HepG2 (cell line): ENCODE results near the gene CDC34. TPM values are rescaled to one million over a fixed set of nuclear protein-coding genes. Genes with fewer than 3 reads are reported as not detected.
A peak's percentile ranks its signal among the peaks of the same experiment; 100 is the strongest.

Source experiments
- ELF4 ChIP-seq: sonication (generic); formaldehyde crosslinking; IDR thresholded peaks from 2 replicates; pipeline ENCODE4 v1.5.0; 2020; ENCODE audit warnings: missing genetic modification reagents, mild to moderate bottlenecking, moderate library complexity, borderline replicate concordance
- ERF ChIP-seq: IDR thresholded peaks from 2 replicates; pipeline ENCODE4 v1.6.1; 2018; ENCODE audit warnings: missing biosample characterization, missing genetic modification reagents
- HDAC1 ChIP-seq: sonication (generic); formaldehyde crosslinking; IDR thresholded peaks from 2 replicates; pipeline ENCODE4 v1.5.1; 2020; ENCODE audit warnings: mild to moderate bottlenecking, missing genetic modification reagents
- KAT8 ChIP-seq: IDR thresholded peaks from 2 replicates; pipeline ENCODE4 v1.6.1; 2016; ENCODE audit warnings: missing genetic modification reagents, missing compliant biosample characterization
- LCORL ChIP-seq, 2 experiments: fragments of 450-650 bp in 1 of 2; sonication (generic) in 1 of 2; formaldehyde crosslinking in 1 of 2; IDR thresholded peaks; 2 replicates each; pipeline versions ENCODE4 v1.5.0 to v1.6.1; 2017 to 2020; ENCODE audit warnings: antibody characterized with exemption in 1 of 2, missing genetic modification reagents in 1 of 2
- MEIS2 ChIP-seq: sonication (generic); formaldehyde crosslinking; IDR thresholded peaks from 2 replicates; pipeline ENCODE4 v1.9.0; 2021; ENCODE audit warnings: mild to moderate bottlenecking, missing genetic modification reagents
- PRMT3 ChIP-seq: sonication (generic); formaldehyde crosslinking; IDR thresholded peaks from 2 replicates; pipeline ENCODE4 v1.8.1; 2022; ENCODE audit warnings: low read depth, mild to moderate bottlenecking, moderate library complexity, missing genetic modification reagents, borderline replicate concordance
- ZBTB38 ChIP-seq: sonication (generic); formaldehyde crosslinking; IDR thresholded peaks from 2 replicates; pipeline ENCODE4 v1.5.1; 2020; ENCODE audit warnings: mild to moderate bottlenecking, missing genetic modification reagents
- ZNF768 ChIP-seq: sonication (generic); formaldehyde crosslinking; IDR thresholded peaks from 2 replicates; pipeline ENCODE4 v1.4.0; 2020; ENCODE audit warnings: missing genetic modification reagents
- ZSCAN12 ChIP-seq: sonication (generic); formaldehyde crosslinking; IDR thresholded peaks from 2 replicates; pipeline ENCODE4 v1.9.0; 2021; ENCODE audit warnings: mild to moderate bottlenecking, missing genetic modification reagents
- polyA plus RNA-seq, 8 experiments: library from polyadenylated mRNA; depleted of rRNA in 3 of 8; stranded (reverse) in 7 of 8; unstranded in 1 of 8; fragments of >200 nt; fragmentation: Illumina TruSeq in 4 of 8; extraction: Trizol in 4 of 8; gene quantifications; 2 replicates each; pipeline versions ENCODE4 v1.2.1 to v1.2.3, GENCODE V29; 2011 to 2016; ENCODE audit warnings: low read depth in 4 of 8, missing spikeins in 1 of 8, mixed read lengths in 1 of 8; ENCODE audit not compliant: insufficient read depth in 1 of 8
- total RNA-seq, 5 experiments: library from RNA; depleted of rRNA; stranded (reverse); fragments of >200 nt; fragmentation: Illumina TruSeq; extraction: Trizol; gene quantifications; 2 replicates each; pipeline ENCODE4 v1.2.3, GENCODE V29; 2016; ENCODE audit warnings: low read depth in 1 of 5
- TF ChIP-seq, protein P1 (sequence below), 2 experiments: sonication (generic) in 1 of 2; formaldehyde crosslinking in 1 of 2; IDR thresholded peaks; 2 replicates each; pipeline versions ENCODE4 v1.4.0 to v1.6.1; 2016 to 2020; ENCODE audit warnings: borderline replicate concordance in 1 of 2, low read depth in 1 of 2, mild to moderate bottlenecking in 1 of 2, missing genetic modification reagents in 1 of 2
- TF ChIP-seq, protein P2 (sequence below): sonication (generic); formaldehyde crosslinking; IDR thresholded peaks from 2 replicates; pipeline ENCODE4 v1.4.0; 2020; ENCODE audit warnings: missing genetic modification reagents
- TF ChIP-seq, protein P3 (sequence below): sonication (generic); formaldehyde crosslinking; IDR thresholded peaks from 2 replicates; pipeline ENCODE4 v1.5.1; 2020; ENCODE audit warnings: missing genetic modification reagents, mild to moderate bottlenecking, borderline replicate concordance
- TF ChIP-seq, protein P4 (sequence below): sonication (generic); formaldehyde crosslinking; IDR thresholded peaks from 2 replicates; pipeline ENCODE4 v1.4.0; 2020; ENCODE audit warnings: low read depth, mild to moderate bottlenecking, missing genetic modification reagents
- TF ChIP-seq, protein P5 (sequence below): sonication (generic); formaldehyde crosslinking; IDR thresholded peaks from 2 replicates; pipeline ENCODE4 v1.4.0; 2020; ENCODE audit warnings: missing genetic modification reagents

The CDC34 gene
- total and polyA plus RNA-seq, 2 of the 13 experiments (the other 11 are each of a cell fraction or from before 2014, with no cell fraction given), result 138 to 150 TPM

DNA sequence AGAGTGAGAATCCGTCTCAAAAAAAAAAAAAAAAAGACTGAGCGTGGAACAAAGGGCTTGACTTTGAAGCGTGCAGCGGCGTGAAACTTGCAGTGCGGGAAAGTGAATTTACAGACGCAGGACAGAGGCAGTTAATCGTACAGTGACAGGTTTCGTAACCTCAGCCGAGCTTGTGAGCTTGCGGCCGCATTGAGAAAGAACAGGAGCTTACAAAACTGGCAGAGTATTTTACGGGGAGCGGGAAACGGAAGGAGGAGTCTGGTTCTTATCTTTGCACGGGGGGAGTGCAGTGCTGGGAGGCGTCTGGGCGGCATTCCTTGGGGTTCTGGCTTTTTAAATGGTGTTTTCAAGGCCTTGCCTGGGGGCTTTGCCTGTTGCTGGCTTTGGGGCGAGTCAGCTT is 34.8 kb downstream of the CDC34 start (continued):
- TF ChIP-seq ELF4 (CRISPR knock-in tag), result no peak
- no peak for TF ChIP-seq LCORL (IDR thresholded peaks at IDR 0.05)
- 0 out of 2 replicates have a peak, but pooled peaks have one; percentile 29 for TF ChIP-seq LCORL (CRISPR knock-in tag; IDR thresholded peaks at IDR 0.05)
- no peak for TF ChIP-seq ZNF768 (CRISPR knock-in tag)
- TF ChIP-seq ZSCAN12 (CRISPR knock-in tag), result no peak
- TF ChIP-seq, protein P1, sequence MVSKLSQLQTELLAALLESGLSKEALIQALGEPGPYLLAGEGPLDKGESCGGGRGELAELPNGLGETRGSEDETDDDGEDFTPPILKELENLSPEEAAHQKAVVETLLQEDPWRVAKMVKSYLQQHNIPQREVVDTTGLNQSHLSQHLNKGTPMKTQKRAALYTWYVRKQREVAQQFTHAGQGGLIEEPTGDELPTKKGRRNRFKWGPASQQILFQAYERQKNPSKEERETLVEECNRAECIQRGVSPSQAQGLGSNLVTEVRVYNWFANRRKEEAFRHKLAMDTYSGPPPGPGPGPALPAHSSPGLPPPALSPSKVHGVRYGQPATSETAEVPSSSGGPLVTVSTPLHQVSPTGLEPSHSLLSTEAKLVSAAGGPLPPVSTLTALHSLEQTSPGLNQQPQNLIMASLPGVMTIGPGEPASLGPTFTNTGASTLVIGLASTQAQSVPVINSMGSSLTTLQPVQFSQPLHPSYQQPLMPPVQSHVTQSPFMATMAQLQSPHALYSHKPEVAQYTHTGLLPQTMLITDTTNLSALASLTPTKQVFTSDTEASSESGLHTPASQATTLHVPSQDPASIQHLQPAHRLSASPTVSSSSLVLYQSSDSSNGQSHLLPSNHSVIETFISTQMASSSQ (IDR thresholded peaks at IDR 0.05; ENCODE audit: low read depth), result no peak
- TF ChIP-seq, protein P1 (CRISPR knock-in tag; IDR thresholded peaks at IDR 0.05; ENCODE audit: borderline replicate concordance), result no peak
- TF ChIP-seq, protein P2, sequence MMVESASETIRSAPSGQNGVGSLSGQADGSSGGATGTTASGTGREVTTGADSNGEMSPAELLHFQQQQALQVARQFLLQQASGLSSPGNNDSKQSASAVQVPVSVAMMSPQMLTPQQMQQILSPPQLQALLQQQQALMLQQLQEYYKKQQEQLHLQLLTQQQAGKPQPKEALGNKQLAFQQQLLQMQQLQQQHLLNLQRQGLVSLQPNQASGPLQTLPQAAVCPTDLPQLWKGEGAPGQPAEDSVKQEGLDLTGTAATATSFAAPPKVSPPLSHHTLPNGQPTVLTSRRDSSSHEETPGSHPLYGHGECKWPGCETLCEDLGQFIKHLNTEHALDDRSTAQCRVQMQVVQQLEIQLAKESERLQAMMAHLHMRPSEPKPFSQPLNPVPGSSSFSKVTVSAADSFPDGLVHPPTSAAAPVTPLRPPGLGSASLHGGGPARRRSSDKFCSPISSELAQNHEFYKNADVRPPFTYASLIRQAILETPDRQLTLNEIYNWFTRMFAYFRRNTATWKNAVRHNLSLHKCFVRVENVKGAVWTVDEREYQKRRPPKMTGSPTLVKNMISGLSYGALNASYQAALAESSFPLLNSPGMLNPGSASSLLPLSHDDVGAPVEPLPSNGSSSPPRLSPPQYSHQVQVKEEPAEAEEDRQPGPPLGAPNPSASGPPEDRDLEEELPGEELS, result no peak
- no peak for TF ChIP-seq HDAC1 (CRISPR knock-in tag)
- peak; percentile 59 for TF ChIP-seq ZBTB38 (CRISPR knock-in tag)
- TF ChIP-seq, protein P3, sequence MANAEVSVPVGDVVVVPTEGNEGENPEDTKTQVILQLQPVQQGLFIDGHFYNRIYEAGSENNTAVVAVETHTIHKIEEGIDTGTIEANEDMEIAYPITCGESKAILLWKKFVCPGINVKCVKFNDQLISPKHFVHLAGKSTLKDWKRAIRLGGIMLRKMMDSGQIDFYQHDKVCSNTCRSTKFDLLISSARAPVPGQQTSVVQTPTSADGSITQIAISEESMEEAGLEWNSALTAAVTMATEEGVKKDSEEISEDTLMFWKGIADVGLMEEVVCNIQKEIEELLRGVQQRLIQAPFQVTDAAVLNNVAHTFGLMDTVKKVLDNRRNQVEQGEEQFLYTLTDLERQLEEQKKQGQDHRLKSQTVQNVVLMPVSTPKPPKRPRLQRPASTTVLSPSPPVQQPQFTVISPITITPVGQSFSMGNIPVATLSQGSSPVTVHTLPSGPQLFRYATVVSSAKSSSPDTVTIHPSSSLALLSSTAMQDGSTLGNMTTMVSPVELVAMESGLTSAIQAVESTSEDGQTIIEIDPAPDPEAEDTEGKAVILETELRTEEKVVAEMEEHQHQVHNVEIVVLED, result no peak
- TF ChIP-seq, protein P4, sequence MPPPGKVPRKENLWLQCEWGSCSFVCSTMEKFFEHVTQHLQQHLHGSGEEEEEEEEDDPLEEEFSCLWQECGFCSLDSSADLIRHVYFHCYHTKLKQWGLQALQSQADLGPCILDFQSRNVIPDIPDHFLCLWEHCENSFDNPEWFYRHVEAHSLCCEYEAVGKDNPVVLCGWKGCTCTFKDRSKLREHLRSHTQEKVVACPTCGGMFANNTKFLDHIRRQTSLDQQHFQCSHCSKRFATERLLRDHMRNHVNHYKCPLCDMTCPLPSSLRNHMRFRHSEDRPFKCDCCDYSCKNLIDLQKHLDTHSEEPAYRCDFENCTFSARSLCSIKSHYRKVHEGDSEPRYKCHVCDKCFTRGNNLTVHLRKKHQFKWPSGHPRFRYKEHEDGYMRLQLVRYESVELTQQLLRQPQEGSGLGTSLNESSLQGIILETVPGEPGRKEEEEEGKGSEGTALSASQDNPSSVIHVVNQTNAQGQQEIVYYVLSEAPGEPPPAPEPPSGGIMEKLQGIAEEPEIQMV (CRISPR knock-in tag), result no peak
- TF ChIP-seq, protein P5, sequence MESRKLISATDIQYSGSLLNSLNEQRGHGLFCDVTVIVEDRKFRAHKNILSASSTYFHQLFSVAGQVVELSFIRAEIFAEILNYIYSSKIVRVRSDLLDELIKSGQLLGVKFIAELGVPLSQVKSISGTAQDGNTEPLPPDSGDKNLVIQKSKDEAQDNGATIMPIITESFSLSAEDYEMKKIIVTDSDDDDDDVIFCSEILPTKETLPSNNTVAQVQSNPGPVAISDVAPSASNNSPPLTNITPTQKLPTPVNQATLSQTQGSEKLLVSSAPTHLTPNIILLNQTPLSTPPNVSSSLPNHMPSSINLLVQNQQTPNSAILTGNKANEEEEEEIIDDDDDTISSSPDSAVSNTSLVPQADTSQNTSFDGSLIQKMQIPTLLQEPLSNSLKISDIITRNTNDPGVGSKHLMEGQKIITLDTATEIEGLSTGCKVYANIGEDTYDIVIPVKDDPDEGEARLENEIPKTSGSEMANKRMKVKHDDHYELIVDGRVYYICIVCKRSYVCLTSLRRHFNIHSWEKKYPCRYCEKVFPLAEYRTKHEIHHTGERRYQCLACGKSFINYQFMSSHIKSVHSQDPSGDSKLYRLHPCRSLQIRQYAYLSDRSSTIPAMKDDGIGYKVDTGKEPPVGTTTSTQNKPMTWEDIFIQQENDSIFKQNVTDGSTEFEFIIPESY (CRISPR knock-in tag), result peak; percentile 64
- TF ChIP-seq PRMT3, result no peak
- no peak for TF ChIP-seq KAT8 (CRISPR knock-in tag)
- TF ChIP-seq MEIS2 (CRISPR knock-in tag), result 0 out of 2 replicates have a peak, but pooled peaks have one; percentile 23
- 0 out of 2 replicates have a peak, but pooled peaks have one; percentile 30 for TF ChIP-seq ERF (CRISPR knock-in tag)
